Testis (tissue), 3 donors: ENCODE data around the gene ICAM4. TPM values are rescaled to one million over a fixed set of nuclear protein-coding genes. Genes with fewer than 3 reads are reported as not detected.

Source experiments
- DNase-seq: peaks from one replicate; pipeline ENCODE4 v3.0.0-alpha.2; 2019
- H3K27ac ChIP-seq, 2 donors: fragments of 200-600 bp; sonication (generic); one replicate each; pipeline ENCODE4 v1.5.1; 2019
- H3K27me3 ChIP-seq: fragments of 200-600 bp; sonication (generic); one replicate; pipeline ENCODE4 v1.5.1; 2019
- H3K36me3 ChIP-seq: fragments of 200-600 bp; sonication (generic); one replicate; pipeline ENCODE4 v1.5.1; 2017; ENCODE audit warnings: low read depth; ENCODE audit errors: missing control alignments
- H3K4me1 ChIP-seq: fragments of 200-600 bp; sonication (generic); one replicate; pipeline ENCODE4 v1.5.1; 2019
- H3K4me3 ChIP-seq, 2 donors: fragments of 200-600 bp; sonication (generic); one replicate each; pipeline ENCODE4 v1.5.1; 2017 to 2019
- H3K9me3 ChIP-seq: fragments of 200-600 bp; sonication (generic); one replicate; pipeline ENCODE4 v1.5.1; 2017
- POLR2A ChIP-seq: fragments of 450-650 bp; IDR thresholded peaks from one replicate; pipeline ENCODE4 v1.6.1; 2017; ENCODE audit warnings: antibody characterized with exemption, mild to moderate bottlenecking, moderate library complexity
- WGBS, 2 donors: methylation state at CpG; one replicate each; pipeline ENCODE4 v1.1.5; 2018; 5-methylcytosine and 5-hydroxymethylcytosine counted together
- intact Hi-C: fragments of 100-400 bp; cut with DNase I; formaldehyde crosslinking; loops from one replicate; pipeline ENCODE4 v1.15.1; 2023; ENCODE audit warnings: low total_unique reads
- polyA plus RNA-seq: library from polyadenylated mRNA; stranded (reverse); fragments of 350-450 nt; fragmentation: Illumina TruSeq; extraction: RNeasy Lipid Tissue Mini Kit (QIAGEN cat#74804); gene quantifications from one replicate; pipeline ENCODE4 v1.2.3, GENCODE V29; 2014; ENCODE audit warnings: low read depth, low replicate concordance; ENCODE audit not compliant: insufficient read depth
- total RNA-seq, 2 donors: library from RNA; depleted of rRNA; stranded (reverse); fragments of >200 nt; gene quantifications; one replicate each; pipeline ENCODE4 v1.2.3, GENCODE V29; 2016
- TF ChIP-seq, protein P1 (sequence below), 3 experiments: fragments of 450-650 bp in 2 of 3; fragments of 200-600 bp in 1 of 3; sonication (generic) in 1 of 3; IDR thresholded peaks; one replicate each; pipeline ENCODE4 v1.5.1; 2016 to 2019; ENCODE audit warnings: antibody characterized with exemption in 3 of 3, mild to moderate bottlenecking in 2 of 3, moderate library complexity in 1 of 3

The ICAM4 gene
- total and polyA plus RNA-seq, 3 donors from 2014 or later = 0.25 to 0.47 (median 0.28) TPM

DNA sequence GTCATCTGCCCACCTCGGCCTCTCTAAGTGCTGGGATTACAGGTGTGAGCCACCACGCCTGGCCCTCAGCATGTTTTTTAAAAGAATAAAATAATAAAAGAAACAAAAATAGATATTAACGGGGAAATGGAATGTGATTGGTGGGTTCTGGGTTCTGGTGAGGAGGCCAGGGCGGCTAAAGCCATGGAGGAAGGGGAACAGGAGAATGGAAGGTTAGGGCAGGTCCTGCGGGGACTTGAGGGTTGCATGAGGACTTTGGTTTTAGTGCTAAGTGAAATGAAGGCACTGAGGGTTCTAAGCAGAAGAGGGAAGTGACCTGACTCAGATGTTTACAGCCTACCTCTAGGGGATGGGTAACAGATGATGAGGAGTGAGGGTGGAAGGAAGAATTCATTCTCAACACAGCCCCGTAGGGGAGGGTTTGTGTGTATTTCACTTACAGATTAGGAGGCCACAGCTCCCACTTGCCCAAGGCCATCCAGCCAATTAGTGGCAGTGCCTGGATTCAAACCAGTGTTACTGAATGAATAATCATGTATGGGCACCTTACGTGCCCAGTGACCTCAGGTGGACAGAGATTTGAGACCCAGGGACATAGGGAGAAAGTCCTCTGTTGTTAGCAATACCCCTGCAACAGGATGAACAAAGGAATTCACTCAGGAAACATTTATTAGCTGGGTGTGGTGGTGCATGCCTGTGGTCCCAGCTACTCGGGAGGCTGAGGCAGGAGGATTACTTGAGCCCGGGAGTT lies 41.4 kb upstream of the ICAM4 start:
- H3K36me3 ChIP-seq = no peaks in the 10 kb centered on the region
- intact Hi-C loops = loop anchor here (10.0 kb wide), 1 partner anchor 131 kb away; the partner anchor contains the start of genes EIF3G and P2RY11
- TF ChIP-seq, protein P1, sequence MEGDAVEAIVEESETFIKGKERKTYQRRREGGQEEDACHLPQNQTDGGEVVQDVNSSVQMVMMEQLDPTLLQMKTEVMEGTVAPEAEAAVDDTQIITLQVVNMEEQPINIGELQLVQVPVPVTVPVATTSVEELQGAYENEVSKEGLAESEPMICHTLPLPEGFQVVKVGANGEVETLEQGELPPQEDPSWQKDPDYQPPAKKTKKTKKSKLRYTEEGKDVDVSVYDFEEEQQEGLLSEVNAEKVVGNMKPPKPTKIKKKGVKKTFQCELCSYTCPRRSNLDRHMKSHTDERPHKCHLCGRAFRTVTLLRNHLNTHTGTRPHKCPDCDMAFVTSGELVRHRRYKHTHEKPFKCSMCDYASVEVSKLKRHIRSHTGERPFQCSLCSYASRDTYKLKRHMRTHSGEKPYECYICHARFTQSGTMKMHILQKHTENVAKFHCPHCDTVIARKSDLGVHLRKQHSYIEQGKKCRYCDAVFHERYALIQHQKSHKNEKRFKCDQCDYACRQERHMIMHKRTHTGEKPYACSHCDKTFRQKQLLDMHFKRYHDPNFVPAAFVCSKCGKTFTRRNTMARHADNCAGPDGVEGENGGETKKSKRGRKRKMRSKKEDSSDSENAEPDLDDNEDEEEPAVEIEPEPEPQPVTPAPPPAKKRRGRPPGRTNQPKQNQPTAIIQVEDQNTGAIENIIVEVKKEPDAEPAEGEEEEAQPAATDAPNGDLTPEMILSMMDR (IDR thresholded peaks at IDR 0.05) = no peak
- no peaks in the 10 kb centered on the region for H3K9me3 ChIP-seq
- no peaks in the 10 kb centered on the region for H3K27me3 ChIP-seq
- no peak for DNase-seq
- no peaks in the 10 kb centered on the region for H3K4me1 ChIP-seq
- 72 to 76% methylated on average over 9 of the region's 9 CpGs for WGBS, 2 donors
- H3K4me3 ChIP-seq = no peak overlapping the region
- H3K27ac ChIP-seq = no peak overlapping the region

DNA sequence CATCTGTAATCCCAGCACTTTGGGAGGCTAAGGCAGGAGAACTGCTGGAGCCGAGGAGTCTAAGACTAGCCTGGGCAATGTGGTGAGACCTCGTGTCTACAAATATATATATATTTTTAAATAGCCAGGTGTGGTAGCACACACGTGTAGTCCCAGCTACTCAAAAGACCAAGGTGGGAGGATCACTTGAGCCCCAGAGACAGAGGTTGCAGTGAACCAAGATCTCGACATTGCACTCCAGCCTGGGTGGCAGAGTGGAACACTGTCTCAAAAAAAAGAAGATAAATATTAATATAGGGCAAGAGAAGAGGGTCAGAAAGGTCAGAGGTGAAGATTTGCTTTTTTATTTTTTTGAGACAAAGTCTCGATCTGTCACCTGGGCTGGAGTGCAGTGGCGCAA lies 40.2 kb upstream of the ICAM4 start:
- WGBS, 2 donors = 79 to 85% methylated on average over 6 of the region's 6 CpGs
- H3K36me3 ChIP-seq = no peaks in the 10 kb centered on the region
- intact Hi-C loops = loop anchor here (10.0 kb wide), 1 partner anchor 132 kb away; the partner anchor contains the start of genes EIF3G and P2RY11
- H3K4me1 ChIP-seq = peaks cover 4% of the 10 kb centered on the region
- H3K9me3 ChIP-seq = no peaks in the 10 kb centered on the region
- no peak overlapping the region for H3K27ac ChIP-seq
- no peaks in the 10 kb centered on the region for H3K27me3 ChIP-seq
- no peak for DNase-seq
- H3K4me3 ChIP-seq = no peak overlapping the region
- TF ChIP-seq, protein P1 (IDR thresholded peaks at IDR 0.05) = no peak
- no peak for TF ChIP-seq POLR2A

DNA sequence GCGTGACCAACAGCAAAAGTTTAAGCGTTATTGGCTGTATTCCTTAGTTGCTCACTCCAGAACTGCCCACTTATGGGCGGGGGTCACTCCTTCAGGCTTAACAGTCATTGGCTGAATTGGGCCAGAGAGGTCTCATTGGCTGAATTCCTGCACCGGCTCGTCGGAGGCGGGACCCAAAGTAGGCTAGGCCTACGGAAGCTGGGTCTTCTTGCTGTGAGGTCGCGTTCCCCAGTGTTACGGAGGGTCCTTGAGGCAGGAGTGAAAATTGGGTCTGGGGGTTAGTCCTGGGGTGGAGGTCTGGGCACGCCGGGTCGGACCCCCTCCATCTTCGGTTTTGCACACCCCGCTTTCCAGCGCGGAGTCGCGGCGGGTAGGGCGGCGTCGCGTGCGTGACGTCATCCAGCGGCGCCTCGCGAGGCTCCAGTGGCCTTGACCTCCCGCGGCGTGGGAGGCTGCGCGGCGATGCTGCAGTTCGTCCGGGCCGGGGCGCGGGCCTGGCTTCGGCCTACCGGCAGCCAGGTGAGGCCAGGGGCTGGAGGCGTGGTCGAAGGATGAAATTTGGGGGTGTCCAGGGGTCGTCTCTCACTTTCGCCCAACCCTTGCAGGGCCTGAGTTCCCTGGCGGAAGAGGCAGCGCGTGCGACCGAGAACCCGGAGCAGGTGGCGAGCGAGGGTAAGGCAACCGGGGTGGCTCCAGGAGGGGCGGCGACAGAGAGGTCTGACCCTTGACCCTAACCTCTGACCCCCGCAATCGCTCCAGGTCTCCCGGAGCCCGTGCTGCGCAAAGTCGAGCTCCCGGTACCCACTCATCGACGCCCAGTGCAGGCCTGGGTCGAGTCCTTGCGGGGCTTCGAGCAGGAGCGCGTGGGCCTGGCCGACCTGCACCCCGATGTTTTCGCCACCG lies 34.7 kb upstream of the ICAM4 start, which contains the start of gene MRPL4:
Gene MRPL4, plus strand, starts transcription at position 423 of the 903 bp plus-strand sequence. Its CDS starts 40 bp downstream, at position 463.
- peak; percentile 99 for DNase-seq
- peak within 1 kb of the TSS; percentile 93 to 96 for H3K4me3 ChIP-seq
- intact Hi-C loops = no loop called here
- peaks cover 11% of the 10 kb centered on the region for H3K4me1 ChIP-seq
- no peaks in the 10 kb centered on the region for H3K9me3 ChIP-seq
- TF ChIP-seq POLR2A = no peak
- TF ChIP-seq, protein P1 (IDR thresholded peaks at IDR 0.05) = peak in 2 of 3 experiments; percentile 4 to 33
- H3K27me3 ChIP-seq = no peaks in the 10 kb centered on the region
- no peaks in the 10 kb centered on the region for H3K36me3 ChIP-seq
- peak within 1 kb of the TSS; percentile 80 to 88 for H3K27ac ChIP-seq
- 0% methylated on average over 63 to 76 of the region's 77 CpGs for WGBS, 2 donors

DNA sequence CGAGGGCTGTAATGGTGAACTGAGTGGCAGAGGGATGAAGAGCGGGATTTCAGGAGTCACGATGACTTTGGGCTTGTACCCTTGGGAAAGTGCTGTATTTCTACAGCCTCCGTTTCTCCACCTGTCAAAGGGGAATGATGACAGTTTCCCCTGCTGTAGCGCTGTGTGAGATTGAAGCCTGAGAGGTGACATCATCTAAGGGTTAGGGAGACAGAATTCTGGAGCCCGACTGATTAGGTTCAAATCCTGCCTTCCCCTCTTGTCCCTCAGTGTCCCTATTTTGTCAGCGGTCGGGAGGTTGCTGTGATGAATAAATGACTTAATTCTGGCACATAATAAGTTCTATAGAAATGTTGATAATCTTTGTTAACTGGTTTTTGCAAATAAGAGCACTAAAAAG lies 34.0 kb upstream of the ICAM4 start:
- Histone ChIP-seq H3K27me3 (no peaks in the 10 kb centered on the region), H3K27ac (peak overlapping the region in 1 of 2 donors; percentile 80), H3K36me3 (no peaks in the 10 kb centered on the region), H3K4me1 (peaks cover 11% of the 10 kb centered on the region), H3K4me3 (peak overlapping the region; percentile 93 to 96), H3K9me3 (no peaks in the 10 kb centered on the region)
- no peak for TF ChIP-seq POLR2A
- TF ChIP-seq, protein P1 (IDR thresholded peaks at IDR 0.05) = no peak
- whole genome bisulfite sequencing, 2 donors = 13 to 26% methylated on average over 8 of the region's 8 CpGs
- intact Hi-C loops = no loop called here
- no peak for DNase-seq
